Mesendoderm (in vitro differentiated cells): ENCODE measurements around the gene ADGRL3.
"Not testable (repeated sequence)": the region's sequence is repeated elsewhere in the genome, so short reads cannot be mapped to it uniquely, and the experiment has no call there.

Source experiments
- DNase-seq: peaks from one replicate; pipeline ENCODE4 v3.0.0; 2013
- H2AK5ac ChIP-seq: 2 replicates; pipeline ENCODE4 v1.6.1; 2013; ENCODE audit warnings: low read length, inconsistent platforms
- H2BK120ac ChIP-seq: 2 replicates; pipeline ENCODE4 v1.6.1; 2013; ENCODE audit warnings: low read depth, mild to moderate bottlenecking, low read length, moderate library complexity, mixed read lengths
- H2BK15ac ChIP-seq: replicated peaks from 2 replicates; pipeline ENCODE4 v1.6.1; 2013; ENCODE audit warnings: low read depth, mild to moderate bottlenecking, moderate library complexity
- H2BK5ac ChIP-seq: 2 replicates; pipeline ENCODE4 v1.6.1; 2013; ENCODE audit warnings: low read length, inconsistent platforms
- H3K18ac ChIP-seq: 2 replicates; pipeline ENCODE4 v1.6.1; 2013; ENCODE audit warnings: mild to moderate bottlenecking, low read length, mixed read lengths
- H3K23ac ChIP-seq: one replicate; pipeline ENCODE4 v1.6.1; 2013; ENCODE audit warnings: low read length
- H3K27ac ChIP-seq: 2 replicates; pipeline ENCODE4 v1.5.1; 2013; ENCODE audit warnings: low read depth, mild to moderate bottlenecking, inconsistent platforms, low read length, moderate library complexity
- H3K27me3 ChIP-seq: 2 replicates; pipeline ENCODE4 v1.6.1; 2013; ENCODE audit warnings: low read length, control low read depth, mild to moderate bottlenecking, inconsistent platforms; ENCODE audit not compliant: insufficient read depth, poor library complexity
- H3K36me3 ChIP-seq: 2 replicates; pipeline ENCODE4 v1.6.1; 2013; ENCODE audit warnings: low read length, inconsistent platforms; ENCODE audit not compliant: control insufficient read depth, insufficient read depth
- H3K4ac ChIP-seq: one replicate; pipeline ENCODE4 v1.6.1; 2013; ENCODE audit warnings: low read depth, mild to moderate bottlenecking, low read length, moderate library complexity
- H3K4me1 ChIP-seq: 2 replicates; pipeline ENCODE4 v1.6.1; 2013; ENCODE audit warnings: low read depth, low read length, inconsistent platforms; ENCODE audit not compliant: control insufficient read depth
- H3K4me2 ChIP-seq: 2 replicates; pipeline ENCODE4 v1.6.1; 2013; ENCODE audit warnings: low read length
- H3K4me3 ChIP-seq: 2 replicates; pipeline ENCODE4 v1.5.1; 2013; ENCODE audit warnings: mild to moderate bottlenecking, low read length
- H3K56ac ChIP-seq: one replicate; pipeline ENCODE4 v1.6.1; 2013; ENCODE audit warnings: low read length
- H3K79me1 ChIP-seq: 2 replicates; pipeline ENCODE4 v1.6.1; 2013; ENCODE audit warnings: low read length, inconsistent platforms
- H3K79me2 ChIP-seq: 2 replicates; pipeline ENCODE4 v1.6.1; 2013; ENCODE audit warnings: mild to moderate bottlenecking, low read length; ENCODE audit not compliant: control insufficient read depth, insufficient read depth
- H3K9ac ChIP-seq: 2 replicates; pipeline ENCODE4 v1.6.1; 2013; ENCODE audit warnings: low read length, inconsistent platforms
- H4K5ac ChIP-seq: one replicate; pipeline ENCODE4 v1.6.1; 2013; ENCODE audit warnings: low read length
- H4K8ac ChIP-seq: one replicate; pipeline ENCODE4 v1.6.1; 2013; ENCODE audit warnings: low read depth, mild to moderate bottlenecking, control low read depth, low read length, moderate library complexity
- WGBS: extraction: QIAGEN DNeasy Blood & Tissue Kit; methylation state at CpG from one replicate; pipeline ENCODE4 v1.1.7; 2013; ENCODE audit warnings: low lambda C conversion rate, missing lambda C conversion rate; ENCODE audit not compliant: insufficient coverage; ENCODE audit errors: extremely low coverage; 5-methylcytosine and 5-hydroxymethylcytosine counted together

ADGRL3 gene

GRCh38 chr4:61507091-61507490, 307.0 kb downstream of the ADGRL3 start:
- no peak for DNase-seq
- no peak overlapping the region for H3K23ac ChIP-seq
- H3K36me3 ChIP-seq: no peaks in the 10 kb centered on the region
- H3K4me1 ChIP-seq: no peaks in the 10 kb centered on the region
- no peak overlapping the region for H2BK15ac ChIP-seq
- H2BK5ac ChIP-seq: no peak overlapping the region
- no peaks in the 10 kb centered on the region for H3K27me3 ChIP-seq
- no peak overlapping the region for H3K9ac ChIP-seq
- no CpG with 5 or more reads among the region's 2 CpGs for WGBS
- H2AK5ac ChIP-seq: no peak overlapping the region
- no peak overlapping the region for H3K4me2 ChIP-seq
- H4K5ac ChIP-seq: no peak overlapping the region
- H3K79me2 ChIP-seq: no peaks in the 10 kb centered on the region
- no peak overlapping the region for H3K27ac ChIP-seq
- H4K8ac ChIP-seq: no peak overlapping the region
- H3K4ac ChIP-seq: no peak overlapping the region
- H3K56ac ChIP-seq: no peak overlapping the region
- H2BK120ac ChIP-seq: no peak overlapping the region
- no peak overlapping the region for H3K18ac ChIP-seq
- H3K79me1 ChIP-seq: no peaks in the 10 kb centered on the region
- H3K4me3 ChIP-seq: no peak overlapping the region

GRCh38 chr4:61509721-61510241, 309.7 kb downstream of the ADGRL3 start:
- H4K5ac ChIP-seq, H3K27ac ChIP-seq, H3K4me2 ChIP-seq, H2BK120ac ChIP-seq, H3K56ac ChIP-seq, H3K4ac ChIP-seq, H2AK5ac ChIP-seq, H4K8ac ChIP-seq, H3K79me1 ChIP-seq, H3K4me3 ChIP-seq, H3K4me1 ChIP-seq, H3K79me2 ChIP-seq, H2BK15ac ChIP-seq, H3K9ac ChIP-seq, H2BK5ac ChIP-seq, H3K27me3 ChIP-seq, H3K36me3 ChIP-seq, H3K23ac ChIP-seq, H3K18ac ChIP-seq, DNase-seq: not testable (repeated sequence)
- WGBS: no CpG with 5 or more reads among the region's 3 CpGs

DNA sequence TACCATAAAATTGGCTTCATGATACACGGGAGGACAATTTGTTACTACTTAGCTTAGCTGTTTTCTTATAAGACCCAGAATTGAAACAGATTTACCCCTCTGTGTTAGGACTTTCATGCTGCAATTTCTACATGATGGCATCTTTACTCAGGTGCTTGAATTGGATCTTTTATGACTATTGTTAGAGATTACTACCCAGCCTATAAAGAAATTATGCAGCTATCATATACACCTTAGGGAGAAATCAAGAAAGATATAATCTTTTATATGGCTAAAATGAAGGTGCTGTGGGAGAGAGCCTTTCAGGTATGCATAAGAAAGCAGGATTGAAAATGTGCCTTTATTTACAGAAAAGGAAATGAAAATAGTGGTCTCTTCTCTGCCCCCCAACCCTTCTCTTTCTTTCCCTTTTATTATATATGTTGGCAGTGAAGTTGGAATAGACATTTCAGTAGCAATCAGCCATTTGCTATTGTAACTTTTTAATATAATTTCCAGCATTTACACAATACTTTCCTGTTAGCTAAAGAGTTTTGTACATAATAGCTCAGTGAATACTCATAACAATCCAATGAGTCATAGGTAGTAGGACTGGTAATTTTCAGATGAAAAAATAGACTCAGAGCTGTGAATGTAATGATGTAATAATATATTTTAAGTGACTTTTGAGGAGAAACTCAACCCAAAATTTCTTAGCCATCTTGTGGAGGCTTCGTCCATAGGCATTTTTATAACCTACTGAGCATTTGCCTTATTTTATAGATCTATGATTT, 311.8 kb downstream of the ADGRL3 start:
- WGBS: no CpG with 5 or more reads among the region's 2 CpGs
- Histone ChIP-seq H3K27me3 (no peaks in the 10 kb centered on the region), H3K4ac (no peak overlapping the region), H3K27ac (no peak overlapping the region), H3K4me3 (no peak overlapping the region), H2BK15ac (no peak overlapping the region), H4K5ac (no peak overlapping the region), H3K18ac (no peak overlapping the region), H2BK5ac (no peak overlapping the region), H3K79me1 (no peaks in the 10 kb centered on the region), H3K9ac (no peak overlapping the region), H2AK5ac (no peak overlapping the region), H3K56ac (no peak overlapping the region), H2BK120ac (no peak overlapping the region), H3K36me3 (no peaks in the 10 kb centered on the region), H4K8ac (no peak overlapping the region), H3K4me1 (no peaks in the 10 kb centered on the region), H3K4me2 (no peak overlapping the region), H3K23ac (no peak overlapping the region), H3K79me2 (no peaks in the 10 kb centered on the region)
- DNase-seq: no peak

DNA sequence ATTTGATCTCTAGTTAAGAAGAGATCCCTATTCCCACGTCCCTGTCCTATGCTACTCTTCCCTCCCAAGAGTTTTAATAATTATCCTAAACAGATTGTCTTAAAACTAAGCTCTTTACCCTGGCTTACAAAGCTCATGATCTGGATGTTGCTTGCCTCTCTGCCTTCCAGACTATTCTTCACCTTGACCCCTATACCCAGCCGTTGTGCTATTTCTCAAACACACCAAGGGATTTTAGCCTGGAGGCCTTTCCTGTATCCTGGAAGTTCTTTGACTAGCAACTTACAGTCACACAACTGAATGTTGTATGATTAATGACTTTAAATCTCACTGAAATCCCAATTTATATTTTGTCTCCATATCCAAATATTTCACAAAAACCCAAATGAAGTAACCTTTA, 314.9 kb downstream of the ADGRL3 start:
- no peak overlapping the region for H2AK5ac ChIP-seq
- H3K56ac ChIP-seq: no peak overlapping the region
- no peak overlapping the region for H3K4me3 ChIP-seq
- no peaks in the 10 kb centered on the region for H3K79me2 ChIP-seq
- no peaks in the 10 kb centered on the region for H3K27me3 ChIP-seq
- H3K79me1 ChIP-seq: no peaks in the 10 kb centered on the region
- H3K4me1 ChIP-seq: no peaks in the 10 kb centered on the region
- no peak overlapping the region for H3K4ac ChIP-seq
- no peak overlapping the region for H3K23ac ChIP-seq
- H3K27ac ChIP-seq: no peak overlapping the region
- no peak overlapping the region for H2BK15ac ChIP-seq
- H2BK120ac ChIP-seq: no peak overlapping the region
- H3K4me2 ChIP-seq: no peak overlapping the region
- no peak overlapping the region for H4K8ac ChIP-seq
- H3K18ac ChIP-seq: no peak overlapping the region
- H2BK5ac ChIP-seq: no peak overlapping the region
- no CpG with 5 or more reads among the region's 2 CpGs for WGBS
- no peaks in the 10 kb centered on the region for H3K36me3 ChIP-seq
- H3K9ac ChIP-seq: no peak overlapping the region
- H4K5ac ChIP-seq: no peak overlapping the region
- DNase-seq: peak; percentile 62

- no peak overlapping the region for H3K18ac ChIP-seq
- no peaks in the 10 kb centered on the region for H3K4me1 ChIP-seq
- no peak overlapping the region for H4K8ac ChIP-seq
- no peak overlapping the region for H3K4me3 ChIP-seq
- H3K27me3 ChIP-seq: no peaks in the 10 kb centered on the region
- peak overlapping the region; percentile 67 for H3K56ac ChIP-seq
- no peak overlapping the region for H3K27ac ChIP-seq
- no peaks in the 10 kb centered on the region for H3K36me3 ChIP-seq
- H2BK120ac ChIP-seq: no peak overlapping the region
- no peak overlapping the region for H2BK5ac ChIP-seq
- no peak overlapping the region for H2AK5ac ChIP-seq
- no CpG with 5 or more reads among the region's 20 CpGs for WGBS
- H2BK15ac ChIP-seq: no peak overlapping the region
- no peak overlapping the region for H3K9ac ChIP-seq
- no peak overlapping the region for H3K4ac ChIP-seq
- H4K5ac ChIP-seq: no peak overlapping the region
- peak; percentile 92 for DNase-seq
- no peaks in the 10 kb centered on the region for H3K79me1 ChIP-seq
- peak overlapping the region; percentile 48 for H3K4me2 ChIP-seq
- H3K79me2 ChIP-seq: no peaks in the 10 kb centered on the region
- no peak overlapping the region for H3K23ac ChIP-seq
Observed at GRCh38 chr4:61517144-61517543, 317.0 kb downstream of the ADGRL3 start.

- DNase-seq: no peak
- Histone ChIP-seq H3K9ac (no peak overlapping the region), H3K36me3 (no peaks in the 10 kb centered on the region), H4K8ac (no peak overlapping the region), H3K56ac (no peak overlapping the region), H3K4me2 (no peak overlapping the region), H3K23ac (no peak overlapping the region), H2BK15ac (no peak overlapping the region), H4K5ac (no peak overlapping the region), H3K4me3 (no peak overlapping the region), H3K27me3 (no peaks in the 10 kb centered on the region), H3K79me1 (no peaks in the 10 kb centered on the region), H2BK5ac (no peak overlapping the region), H3K4ac (no peak overlapping the region), H2BK120ac (no peak overlapping the region), H3K18ac (no peak overlapping the region), H3K79me2 (no peaks in the 10 kb centered on the region), H2AK5ac (no peak overlapping the region), H3K4me1 (no peaks in the 10 kb centered on the region), H3K27ac (no peak overlapping the region)
Observed at GRCh38 chr4:61520166-61520565, 320.0 kb downstream of the ADGRL3 start.
